Mesendoderm (in vitro differentiated cells): Measurements from ENCODE around the gene PRND.
"Not testable (repeated sequence)": the region's sequence is repeated elsewhere in the genome, so short reads cannot be mapped to it uniquely, and the experiment has no call there.

Experiments
- DNase-seq: peaks from one replicate; pipeline ENCODE4 v3.0.0; 2013
- H2AK5ac ChIP-seq: 2 replicates; pipeline ENCODE4 v1.6.1; 2013; ENCODE audit warnings: low read length, inconsistent platforms
- H2BK120ac ChIP-seq: 2 replicates; pipeline ENCODE4 v1.6.1; 2013; ENCODE audit warnings: low read depth, mild to moderate bottlenecking, low read length, moderate library complexity, mixed read lengths
- H2BK15ac ChIP-seq: replicated peaks from 2 replicates; pipeline ENCODE4 v1.6.1; 2013; ENCODE audit warnings: low read depth, mild to moderate bottlenecking, moderate library complexity
- H2BK5ac ChIP-seq: 2 replicates; pipeline ENCODE4 v1.6.1; 2013; ENCODE audit warnings: low read length, inconsistent platforms
- H3K18ac ChIP-seq: 2 replicates; pipeline ENCODE4 v1.6.1; 2013; ENCODE audit warnings: mild to moderate bottlenecking, low read length, mixed read lengths
- H3K23ac ChIP-seq: one replicate; pipeline ENCODE4 v1.6.1; 2013; ENCODE audit warnings: low read length
- H3K27ac ChIP-seq: 2 replicates; pipeline ENCODE4 v1.5.1; 2013; ENCODE audit warnings: low read depth, mild to moderate bottlenecking, inconsistent platforms, low read length, moderate library complexity
- H3K27me3 ChIP-seq: 2 replicates; pipeline ENCODE4 v1.6.1; 2013; ENCODE audit warnings: low read length, control low read depth, mild to moderate bottlenecking, inconsistent platforms; ENCODE audit not compliant: insufficient read depth, poor library complexity
- H3K36me3 ChIP-seq: 2 replicates; pipeline ENCODE4 v1.6.1; 2013; ENCODE audit warnings: low read length, inconsistent platforms; ENCODE audit not compliant: control insufficient read depth, insufficient read depth
- H3K4ac ChIP-seq: one replicate; pipeline ENCODE4 v1.6.1; 2013; ENCODE audit warnings: low read depth, mild to moderate bottlenecking, low read length, moderate library complexity
- H3K4me1 ChIP-seq: 2 replicates; pipeline ENCODE4 v1.6.1; 2013; ENCODE audit warnings: low read depth, low read length, inconsistent platforms; ENCODE audit not compliant: control insufficient read depth
- H3K4me2 ChIP-seq: 2 replicates; pipeline ENCODE4 v1.6.1; 2013; ENCODE audit warnings: low read length
- H3K4me3 ChIP-seq: 2 replicates; pipeline ENCODE4 v1.5.1; 2013; ENCODE audit warnings: mild to moderate bottlenecking, low read length
- H3K56ac ChIP-seq: one replicate; pipeline ENCODE4 v1.6.1; 2013; ENCODE audit warnings: low read length
- H3K79me1 ChIP-seq: 2 replicates; pipeline ENCODE4 v1.6.1; 2013; ENCODE audit warnings: low read length, inconsistent platforms
- H3K79me2 ChIP-seq: 2 replicates; pipeline ENCODE4 v1.6.1; 2013; ENCODE audit warnings: mild to moderate bottlenecking, low read length; ENCODE audit not compliant: control insufficient read depth, insufficient read depth
- H3K9ac ChIP-seq: 2 replicates; pipeline ENCODE4 v1.6.1; 2013; ENCODE audit warnings: low read length, inconsistent platforms
- H4K5ac ChIP-seq: one replicate; pipeline ENCODE4 v1.6.1; 2013; ENCODE audit warnings: low read length
- H4K8ac ChIP-seq: one replicate; pipeline ENCODE4 v1.6.1; 2013; ENCODE audit warnings: low read depth, mild to moderate bottlenecking, control low read depth, low read length, moderate library complexity
- WGBS: extraction: QIAGEN DNeasy Blood & Tissue Kit; methylation state at CpG from one replicate; pipeline ENCODE4 v1.1.7; 2013; ENCODE audit warnings: low lambda C conversion rate, missing lambda C conversion rate; ENCODE audit not compliant: insufficient coverage; ENCODE audit errors: extremely low coverage; 5-methylcytosine and 5-hydroxymethylcytosine counted together

Gene PRND

GRCh38 chr20:4740774-4741431 lies 19.2 kb downstream of the PRND start:
- no peak overlapping the region for H2BK120ac ChIP-seq
- no peaks in the 10 kb centered on the region for H3K79me1 ChIP-seq
- H3K23ac ChIP-seq, result no peak overlapping the region
- no peak overlapping the region for H3K18ac ChIP-seq
- H3K9ac ChIP-seq, result no peak overlapping the region
- no peak overlapping the region for H3K4me2 ChIP-seq
- H2BK15ac ChIP-seq, result no peak overlapping the region
- H3K4ac ChIP-seq, result no peak overlapping the region
- peak; percentile 85 for DNase-seq
- no peak overlapping the region for H3K4me3 ChIP-seq
- H3K4me1 ChIP-seq, result no peaks in the 10 kb centered on the region
- no peak overlapping the region for H4K8ac ChIP-seq
- H3K27me3 ChIP-seq, result no peaks in the 10 kb centered on the region
- H4K5ac ChIP-seq, result no peak overlapping the region
- H3K79me2 ChIP-seq, result no peaks in the 10 kb centered on the region
- no peak overlapping the region for H3K56ac ChIP-seq
- WGBS, result no CpG with 5 or more reads among the region's 10 CpGs
- H3K27ac ChIP-seq, result no peak overlapping the region
- H2AK5ac ChIP-seq, result no peak overlapping the region
- H3K36me3 ChIP-seq, result no peaks in the 10 kb centered on the region
- H2BK5ac ChIP-seq, result no peak overlapping the region

- no peaks in the 10 kb centered on the region for H3K79me1 ChIP-seq
- no peak overlapping the region for H3K4me3 ChIP-seq
- no peak overlapping the region for H4K8ac ChIP-seq
- no peak overlapping the region for H4K5ac ChIP-seq
- H2BK120ac ChIP-seq, result no peak overlapping the region
- no peaks in the 10 kb centered on the region for H3K27me3 ChIP-seq
- H3K9ac ChIP-seq, result no peak overlapping the region
- H3K79me2 ChIP-seq, result no peaks in the 10 kb centered on the region
- peaks cover 3% of the 10 kb centered on the region for H3K4me1 ChIP-seq
- H2BK15ac ChIP-seq, result no peak overlapping the region
- H3K27ac ChIP-seq, result no peak overlapping the region
- H2AK5ac ChIP-seq, result no peak overlapping the region
- H3K4ac ChIP-seq, result no peak overlapping the region
- no peak overlapping the region for H3K23ac ChIP-seq
- no CpG with 5 or more reads among the region's 6 CpGs for WGBS
- H3K56ac ChIP-seq, result peak overlapping the region; percentile 49
- no peaks in the 10 kb centered on the region for H3K36me3 ChIP-seq
- H2BK5ac ChIP-seq, result peak overlapping the region; percentile 8
- H3K18ac ChIP-seq, result no peak overlapping the region
- H3K4me2 ChIP-seq, result no peak overlapping the region
- peak; percentile 80 for DNase-seq
Measured at GRCh38 chr20:4748847-4749246, 27.1 kb downstream of the PRND start.

GRCh38 chr20:4749326-4749725 lies 27.6 kb downstream of the PRND start:
- no peak for DNase-seq
- H3K4me1 ChIP-seq, result peaks cover 3% of the 10 kb centered on the region
- no CpG with 5 or more reads among the region's 4 CpGs for WGBS

GRCh38 chr20:4750381-4750780 lies 28.7 kb downstream of the PRND start:
- H3K27ac ChIP-seq, result no peak overlapping the region
- no peak overlapping the region for H4K5ac ChIP-seq
- H2AK5ac ChIP-seq, result no peak overlapping the region
- WGBS, result no CpG with 5 or more reads among the region's 4 CpGs
- no peak overlapping the region for H3K18ac ChIP-seq
- H3K9ac ChIP-seq, result no peak overlapping the region
- H3K23ac ChIP-seq, result no peak overlapping the region
- no peak overlapping the region for H2BK15ac ChIP-seq
- no peak overlapping the region for H2BK5ac ChIP-seq
- no peak overlapping the region for H3K56ac ChIP-seq
- peaks cover 3% of the 10 kb centered on the region for H3K4me1 ChIP-seq
- H3K4me2 ChIP-seq, result no peak overlapping the region
- no peak for DNase-seq
- H3K27me3 ChIP-seq, result no peaks in the 10 kb centered on the region
- H3K79me1 ChIP-seq, result no peaks in the 10 kb centered on the region
- no peak overlapping the region for H4K8ac ChIP-seq
- H3K79me2 ChIP-seq, result no peaks in the 10 kb centered on the region
- no peaks in the 10 kb centered on the region for H3K36me3 ChIP-seq
- H3K4me3 ChIP-seq, result no peak overlapping the region
- no peak overlapping the region for H3K4ac ChIP-seq
- H2BK120ac ChIP-seq, result no peak overlapping the region

More at GRCh38 chr20:4749326-4749725, 27.6 kb downstream of the PRND start:
- Histone ChIP-seq H3K23ac (no peak overlapping the region), H3K27me3 (no peaks in the 10 kb centered on the region), H3K18ac (no peak overlapping the region), H2BK120ac (no peak overlapping the region), H3K79me2 (no peaks in the 10 kb centered on the region), H3K27ac (peak overlapping the region; percentile 25), H3K9ac (no peak overlapping the region), H2AK5ac (no peak overlapping the region), H4K5ac (no peak overlapping the region), H3K79me1 (no peaks in the 10 kb centered on the region), H3K4ac (no peak overlapping the region), H2BK5ac (peak overlapping the region; percentile 24), H3K56ac (peak overlapping the region; percentile 18), H3K4me3 (no peak overlapping the region), H4K8ac (no peak overlapping the region), H2BK15ac (no peak overlapping the region), H3K36me3 (no peaks in the 10 kb centered on the region), H3K4me2 (no peak overlapping the region)

GRCh38 chr20:4759100-4759884 lies 37.6 kb downstream of the PRND start:
- not testable (repeated sequence) for H3K79me2 ChIP-seq, H2AK5ac ChIP-seq, H3K27me3 ChIP-seq, H3K18ac ChIP-seq, H4K5ac ChIP-seq, H3K4ac ChIP-seq, H3K4me1 ChIP-seq, H3K4me3 ChIP-seq, H3K56ac ChIP-seq, H3K23ac ChIP-seq, H2BK15ac ChIP-seq, H2BK5ac ChIP-seq, H3K27ac ChIP-seq, H4K8ac ChIP-seq, H3K79me1 ChIP-seq, H3K9ac ChIP-seq, H2BK120ac ChIP-seq, H3K4me2 ChIP-seq, H3K36me3 ChIP-seq
- peak; percentile 89 for DNase-seq
- no CpG with 5 or more reads among the region's 16 CpGs for WGBS
